ENCODE data around the gene AVEN.
"Not testable (repeated sequence)": the region's sequence is repeated elsewhere in the genome, so short reads cannot be mapped to it uniquely, and the experiment has no call there.

AVEN gene

GRCh38 chr15:33844186-33844585 is 194.8 kb downstream of the AVEN start:
- no peak for DNase-seq

GRCh38 chr15:33840615-33841014 is 198.4 kb downstream of the AVEN start:
- DNase-seq, result no peak

- DNase-seq, result no peak
Observed at GRCh38 chr15:33839540-33839939, 199.5 kb downstream of the AVEN start.

- DNase-seq, result no peak
Observed at GRCh38 chr15:33837294-33837693, 201.7 kb downstream of the AVEN start.

- no peak for DNase-seq
Observed at GRCh38 chr15:33834892-33835743, 203.9 kb downstream of the AVEN start.

GRCh38 chr15:33831646-33832045 is 207.4 kb downstream of the AVEN start:
- DNase-seq, result no peak

GRCh38 chr15:33830351-33830750 is 208.7 kb downstream of the AVEN start:
- no peak for DNase-seq

- DNase-seq, result no peak
Observed at GRCh38 chr15:33826201-33826600, 212.8 kb downstream of the AVEN start.

- DNase-seq, result no peak
Observed at GRCh38 chr15:33825453-33825852, 213.6 kb downstream of the AVEN start.

GRCh38 chr15:33823119-33823518 is 215.9 kb downstream of the AVEN start:
- no peak for DNase-seq

GRCh38 chr15:33822479-33822878 is 216.5 kb downstream of the AVEN start:
- no peak for DNase-seq

- not testable (repeated sequence) for DNase-seq
Observed at GRCh38 chr15:33819499-33819898, 219.5 kb downstream of the AVEN start.

All from NK-92 treated with Interleukin-12 subunit alpha and Interleukin-12 subunit beta, amount 100 ng/mL, for 24 hours (cell line).